GM18499 (cell line): Measurements from ENCODE around the gene SLC16A5.
"Not testable (repeated sequence)": the region's sequence is repeated elsewhere in the genome, so short reads cannot be mapped to it uniquely, and the experiment has no call there.

Source experiments
- ATAC-seq: cut with Tn5 transposase; IDR thresholded peaks from one replicate; pipeline ENCODE4 v1.9.1; 2021; ENCODE audit warnings: moderate number of reproducible peaks; ENCODE audit not compliant: insufficient read depth, unreplicated experiment

SLC16A5 gene, protein sequence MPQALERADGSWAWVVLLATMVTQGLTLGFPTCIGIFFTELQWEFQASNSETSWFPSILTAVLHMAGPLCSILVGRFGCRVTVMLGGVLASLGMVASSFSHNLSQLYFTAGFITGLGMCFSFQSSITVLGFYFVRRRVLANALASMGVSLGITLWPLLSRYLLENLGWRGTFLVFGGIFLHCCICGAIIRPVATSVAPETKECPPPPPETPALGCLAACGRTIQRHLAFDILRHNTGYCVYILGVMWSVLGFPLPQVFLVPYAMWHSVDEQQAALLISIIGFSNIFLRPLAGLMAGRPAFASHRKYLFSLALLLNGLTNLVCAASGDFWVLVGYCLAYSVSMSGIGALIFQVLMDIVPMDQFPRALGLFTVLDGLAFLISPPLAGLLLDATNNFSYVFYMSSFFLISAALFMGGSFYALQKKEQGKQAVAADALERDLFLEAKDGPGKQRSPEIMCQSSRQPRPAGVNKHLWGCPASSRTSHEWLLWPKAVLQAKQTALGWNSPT

GRCh38 chr17:75087558-75088453 lies at the start of gene SLC16A5:
Gene SLC16A5 (plus strand): TSS chr17:75087954. CDS start chr17:75093637, 5,683 bp downstream.
- no peak for ATAC-seq

DNA sequence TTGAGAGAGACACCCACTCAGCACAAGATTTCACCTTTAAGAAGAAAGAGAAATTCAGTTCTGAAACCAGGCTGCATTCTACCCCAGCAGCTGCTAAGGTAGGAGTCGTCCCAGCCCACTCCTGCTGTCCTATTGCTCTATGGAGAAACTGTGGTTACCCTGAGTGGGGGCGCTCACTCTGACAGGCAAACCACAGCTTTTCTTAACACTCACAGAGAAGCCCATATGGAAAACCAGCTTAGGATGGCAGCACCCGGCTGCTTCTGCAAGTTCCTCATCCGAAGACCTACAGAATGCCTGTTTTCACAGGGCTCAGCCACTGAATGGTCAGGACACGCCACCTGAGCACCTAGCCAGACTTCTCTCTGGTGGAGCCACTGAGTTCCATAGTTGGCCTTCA lies 48.5 kb upstream of the SLC16A5 start:
- ATAC-seq: no peak

- ATAC-seq: no peak
Measured at GRCh38 chr17:75041656-75042280, 46.0 kb upstream of the SLC16A5 start.

DNA sequence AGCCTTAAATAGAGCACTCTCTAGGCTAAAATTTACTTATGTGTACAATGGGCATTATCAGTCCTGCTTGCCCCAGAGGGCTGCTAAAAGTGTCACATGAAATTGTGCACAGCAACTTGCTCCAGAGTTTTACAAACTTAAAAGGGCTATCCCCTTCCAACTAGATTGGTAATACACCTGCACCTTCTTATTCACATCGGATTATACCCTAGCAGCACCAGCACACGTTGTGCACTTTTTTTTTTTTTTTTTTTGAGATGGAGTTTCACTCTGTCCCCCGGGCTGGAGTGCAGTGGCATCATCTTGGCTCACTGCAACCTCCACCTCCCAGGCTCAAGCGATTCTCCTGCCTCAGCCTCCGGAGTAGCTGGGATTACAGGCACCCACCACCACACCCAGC lies 44.0 kb upstream of the SLC16A5 start:
- ATAC-seq: not testable (repeated sequence)

DNA sequence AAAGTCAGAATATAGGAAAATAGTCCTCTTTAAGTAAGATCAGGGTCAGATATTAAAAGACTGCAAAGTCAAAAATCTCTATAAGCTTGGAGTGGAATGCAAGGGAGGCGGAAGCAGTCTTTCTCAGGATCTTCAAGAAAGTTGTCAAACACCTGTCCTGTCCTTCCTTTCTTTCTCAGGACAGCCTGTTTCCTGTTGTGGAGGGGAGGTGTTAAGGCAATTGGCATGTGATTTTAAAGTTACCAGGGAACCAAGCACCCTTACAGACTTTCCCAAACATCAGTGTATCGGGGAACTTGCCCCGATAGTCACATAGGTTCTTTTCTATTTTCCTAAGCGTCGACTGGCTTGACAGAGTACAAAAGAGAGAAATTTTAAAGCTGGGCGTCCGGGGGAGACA lies 43.0 kb upstream of the SLC16A5 start:
- no peak for ATAC-seq

- ATAC-seq: not testable (repeated sequence)
Measured at GRCh38 chr17:75045946-75046406, 41.8 kb upstream of the SLC16A5 start.

DNA sequence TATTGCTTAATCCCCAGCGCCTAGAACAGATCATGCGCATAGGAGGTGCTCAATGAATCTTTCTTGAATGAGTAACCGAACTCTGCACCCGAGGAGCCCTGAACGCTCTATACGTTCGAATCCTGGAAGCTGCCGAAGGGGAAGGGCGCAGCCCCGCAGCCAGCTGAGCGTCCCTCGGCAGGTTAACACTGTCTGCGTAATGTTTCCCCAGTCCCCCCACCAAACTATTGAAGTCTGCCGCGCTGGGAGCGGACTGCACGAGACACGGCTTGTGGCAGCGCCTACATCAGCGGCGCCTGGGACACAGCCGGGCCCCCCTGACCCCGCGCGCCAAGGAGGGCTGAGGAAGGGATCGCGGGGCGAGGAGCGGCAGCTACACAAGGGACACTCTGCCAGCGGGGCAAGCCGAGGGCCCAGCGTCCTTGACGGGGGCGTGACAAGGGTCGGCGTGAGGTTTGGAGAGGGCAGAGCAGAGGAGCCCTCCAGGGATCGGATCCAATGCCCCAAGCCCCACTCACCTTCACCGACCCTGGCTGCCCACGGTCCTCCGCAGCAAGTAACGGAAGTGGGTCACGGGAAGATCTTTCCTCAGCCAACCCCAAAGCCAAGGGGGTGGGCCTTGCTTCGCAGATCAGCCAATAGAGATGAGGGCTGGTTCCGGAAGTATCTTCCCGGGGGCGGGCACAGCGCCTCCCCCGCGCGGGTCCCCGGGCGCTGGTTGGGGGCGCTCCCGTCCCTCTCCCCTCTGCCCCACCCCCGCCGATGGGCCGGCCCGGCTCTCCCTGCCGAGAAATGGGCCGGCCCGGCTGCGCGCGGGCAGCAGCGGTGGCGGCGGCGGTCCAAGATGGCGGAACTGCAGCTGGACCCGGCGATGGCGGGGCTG lies 41.1 kb upstream of the SLC16A5 start, which contains the start of the genes ATP5PD and KCTD2:
TSS of gene ATP5PD (minus strand) at position 563 of the 883 bp plus-strand sequence. CDS start 4,319 bp downstream, outside the sequence.
TSS of gene KCTD2 (plus strand) at position 819 of the 883 bp plus-strand sequence. CDS start at position 845, 26 bp downstream.
- ATAC-seq: peak; percentile 92

- ATAC-seq: no peak
Measured at GRCh38 chr17:75047398-75048098, 40.2 kb upstream of the SLC16A5 start.

DNA sequence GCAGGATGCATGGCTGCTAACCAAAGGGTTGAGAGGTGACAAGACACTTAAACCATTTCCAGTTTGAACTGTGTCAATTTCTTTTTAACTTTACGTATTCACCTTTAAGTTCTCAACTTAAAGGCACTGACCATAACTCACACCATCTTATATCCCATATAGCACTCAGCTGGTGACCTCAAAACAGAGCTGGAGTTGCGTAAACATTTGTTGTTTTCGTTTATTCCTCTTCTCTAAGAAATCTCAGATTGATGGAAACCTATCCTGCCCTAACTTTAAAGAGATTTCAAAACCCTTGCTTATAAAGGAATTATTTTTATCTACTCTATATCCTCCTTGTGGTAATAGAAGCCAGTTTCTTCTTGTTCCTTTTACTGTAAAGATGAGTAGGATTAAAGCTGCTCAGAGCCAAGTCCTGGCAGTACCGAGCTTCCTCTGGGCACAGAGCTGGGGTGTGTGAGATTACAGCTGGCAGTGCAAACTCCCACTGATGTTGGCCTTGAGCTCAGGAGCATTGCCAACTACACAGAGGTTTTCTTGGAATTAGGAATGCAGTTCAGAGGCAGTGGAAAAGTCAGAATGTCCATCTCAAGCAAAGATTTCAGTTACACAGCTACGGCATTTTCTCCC lies 39.4 kb upstream of the SLC16A5 start:
- no peak for ATAC-seq

GRCh38 chr17:75049057-75049456 lies 38.7 kb upstream of the SLC16A5 start:
- ATAC-seq: no peak

GRCh38 chr17:75049706-75050105 lies 38.0 kb upstream of the SLC16A5 start:
- no peak for ATAC-seq

DNA sequence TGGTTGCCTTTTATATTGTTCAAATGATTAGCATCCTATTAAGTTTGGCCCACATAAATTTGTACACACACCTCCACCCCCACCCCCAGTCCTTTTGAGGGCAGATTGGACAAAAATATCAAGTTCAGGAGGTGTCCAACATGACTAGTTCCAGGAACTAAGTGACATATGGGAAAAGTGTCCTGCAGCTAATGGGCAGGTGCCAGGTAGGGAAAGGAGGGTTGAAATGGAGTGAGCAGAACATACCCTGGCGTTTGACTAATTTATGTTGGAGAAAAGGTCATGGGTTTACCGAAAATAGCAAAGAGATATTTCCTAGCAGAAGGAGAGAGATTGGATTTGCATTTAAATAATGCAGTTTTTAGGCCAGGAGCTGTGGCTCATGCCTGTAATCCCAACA lies 35.8 kb upstream of the SLC16A5 start:
- ATAC-seq: no peak

DNA sequence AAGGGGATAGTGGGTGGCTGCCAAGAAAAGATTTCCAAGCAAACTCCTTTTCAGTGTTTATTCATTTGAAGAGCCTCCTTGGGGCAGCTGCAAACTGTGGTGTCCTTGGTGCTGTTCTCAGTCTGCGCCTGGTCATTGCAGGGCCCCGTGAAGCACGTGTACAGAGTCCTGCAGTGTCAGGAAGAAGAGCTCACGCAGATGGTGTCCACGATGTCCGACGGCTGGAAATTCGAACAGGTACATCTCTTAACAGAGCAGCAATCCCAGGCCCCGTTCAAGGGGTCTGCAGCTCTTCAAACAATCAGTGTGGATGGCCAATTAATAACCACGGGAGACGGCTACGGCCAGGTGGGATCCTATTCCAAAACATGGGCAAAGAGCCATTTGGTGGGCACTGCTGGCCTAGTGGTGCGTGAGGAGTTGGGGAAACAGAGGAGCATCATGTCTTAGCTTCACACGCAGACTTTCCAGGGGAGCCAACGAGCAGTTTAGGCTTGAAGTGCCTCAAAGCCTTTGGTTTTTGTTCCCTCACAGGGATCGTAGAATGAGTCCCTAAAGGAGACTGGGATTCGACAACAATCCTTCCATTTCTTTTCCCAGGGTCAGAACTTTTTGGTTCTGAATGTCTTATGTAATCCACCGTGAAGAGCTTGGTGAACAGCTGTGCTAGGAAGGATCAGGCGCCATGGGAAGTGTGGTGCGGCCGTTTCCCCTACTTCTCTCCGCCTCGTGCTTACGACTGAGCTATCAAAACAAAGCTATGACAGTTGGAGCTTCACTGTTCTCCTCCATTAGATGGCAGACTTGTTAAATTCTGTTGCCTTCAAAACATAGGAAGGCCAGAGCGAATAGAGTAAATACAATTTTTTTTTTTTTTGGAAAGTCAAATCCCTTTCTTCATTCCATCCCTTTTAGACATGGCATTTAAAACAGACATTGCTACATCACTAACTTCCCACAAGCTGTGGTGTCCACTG lies 28.1 kb upstream of the SLC16A5 start:
- ATAC-seq: no peak

- no peak for ATAC-seq
Measured at GRCh38 chr17:75060434-75061054, 27.2 kb upstream of the SLC16A5 start.

GRCh38 chr17:75061055-75061438 lies 26.7 kb upstream of the SLC16A5 start:
- ATAC-seq: no peak

DNA sequence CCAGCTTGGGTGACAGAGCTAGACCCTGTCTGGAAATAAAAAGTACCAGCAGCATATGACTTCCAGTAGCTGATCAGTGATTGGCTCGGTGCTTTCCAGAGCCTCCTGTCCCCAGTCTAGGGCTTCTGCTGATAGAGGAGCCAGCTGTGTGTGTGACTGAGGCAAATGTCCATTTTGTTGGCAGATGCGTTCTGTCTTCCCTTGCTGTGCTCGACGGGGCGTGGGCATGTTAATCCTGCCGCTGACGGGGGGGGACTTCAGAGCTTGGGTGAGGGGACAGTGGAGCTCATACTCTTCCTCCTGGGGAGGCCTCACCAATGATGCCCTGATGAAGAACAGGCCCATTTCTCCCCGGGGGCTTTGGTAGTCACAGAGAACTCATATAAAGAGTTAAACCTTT lies 26.1 kb upstream of the SLC16A5 start:
- ATAC-seq: no peak

- no peak for ATAC-seq
Measured at GRCh38 chr17:75063201-75063600, 24.6 kb upstream of the SLC16A5 start.
